AG08396 (cell line): Measurements from ENCODE around the gene IKZF3.
"Not testable (repeated sequence)": the region's sequence is repeated elsewhere in the genome, so short reads cannot be mapped to it uniquely, and the experiment has no call there.

ENCODE experiments used
- DNase-seq: peaks from one replicate; pipeline ENCODE4 v3.0.0; 2012; ENCODE audit warnings: low spot score, mixed read lengths

IKZF3 gene

DNA sequence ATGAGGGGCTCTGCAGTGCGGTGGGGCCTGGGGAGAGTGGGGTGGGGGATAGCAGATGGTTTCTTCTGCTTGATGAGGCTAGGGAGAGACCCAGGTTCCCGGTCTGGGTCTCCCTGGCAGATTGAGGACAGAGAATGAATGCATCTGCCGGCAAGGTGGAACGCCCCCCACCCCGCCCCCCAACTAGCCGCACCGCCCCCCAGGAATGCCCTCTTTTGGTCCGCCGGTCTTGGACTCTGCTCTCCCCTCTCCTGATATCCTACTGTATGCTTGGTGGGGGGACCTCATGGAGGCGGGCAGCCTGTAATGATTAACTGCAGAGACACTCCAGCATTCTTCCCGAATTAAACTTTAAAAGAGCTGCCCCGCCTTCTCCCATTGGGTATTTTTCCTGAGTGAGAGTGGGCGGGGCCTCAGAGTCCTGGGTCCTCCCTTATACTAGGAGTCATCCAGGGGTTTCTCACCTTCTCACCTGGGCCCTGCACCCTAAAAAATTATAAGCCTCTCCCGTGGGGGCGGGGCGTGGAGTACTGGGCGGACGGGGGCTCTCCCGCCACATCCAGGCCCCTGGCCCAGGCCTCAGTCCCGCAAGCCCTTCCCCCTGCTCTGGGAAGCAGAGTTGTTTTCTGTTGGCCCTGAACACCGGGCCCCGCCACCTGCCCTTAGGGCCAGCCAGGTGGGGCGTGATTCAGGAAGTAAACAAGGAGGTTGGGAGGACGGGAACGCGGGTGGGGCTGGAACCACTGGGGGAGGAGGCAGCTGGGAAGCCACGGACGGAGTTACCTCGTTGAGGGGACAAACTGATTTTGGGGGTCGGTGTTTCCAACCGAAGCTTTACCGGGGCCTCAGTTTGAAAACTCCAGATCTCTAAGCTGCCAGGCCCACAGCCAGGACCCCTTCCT lies 124.9 kb downstream of the IKZF3 start:
- DNase-seq: peak; percentile 69

DNA sequence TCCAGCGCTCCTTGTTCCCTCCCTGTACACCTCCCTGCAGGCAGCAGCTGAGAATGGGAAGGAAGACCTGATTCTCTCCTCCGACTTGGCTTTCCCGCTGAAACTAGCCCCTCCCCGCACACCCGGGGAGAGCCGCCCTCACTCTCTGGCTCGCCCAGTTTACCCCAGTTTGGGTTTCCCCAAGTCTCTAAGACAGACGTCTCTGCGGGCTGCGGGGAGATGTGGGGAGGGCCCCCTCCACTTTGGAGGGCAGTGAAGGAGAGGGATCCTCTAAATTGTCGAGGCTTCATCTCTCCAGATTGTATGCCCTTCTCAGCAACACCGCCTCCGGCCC lies 125.6 kb downstream of the IKZF3 start:
- DNase-seq: no peak

DNA sequence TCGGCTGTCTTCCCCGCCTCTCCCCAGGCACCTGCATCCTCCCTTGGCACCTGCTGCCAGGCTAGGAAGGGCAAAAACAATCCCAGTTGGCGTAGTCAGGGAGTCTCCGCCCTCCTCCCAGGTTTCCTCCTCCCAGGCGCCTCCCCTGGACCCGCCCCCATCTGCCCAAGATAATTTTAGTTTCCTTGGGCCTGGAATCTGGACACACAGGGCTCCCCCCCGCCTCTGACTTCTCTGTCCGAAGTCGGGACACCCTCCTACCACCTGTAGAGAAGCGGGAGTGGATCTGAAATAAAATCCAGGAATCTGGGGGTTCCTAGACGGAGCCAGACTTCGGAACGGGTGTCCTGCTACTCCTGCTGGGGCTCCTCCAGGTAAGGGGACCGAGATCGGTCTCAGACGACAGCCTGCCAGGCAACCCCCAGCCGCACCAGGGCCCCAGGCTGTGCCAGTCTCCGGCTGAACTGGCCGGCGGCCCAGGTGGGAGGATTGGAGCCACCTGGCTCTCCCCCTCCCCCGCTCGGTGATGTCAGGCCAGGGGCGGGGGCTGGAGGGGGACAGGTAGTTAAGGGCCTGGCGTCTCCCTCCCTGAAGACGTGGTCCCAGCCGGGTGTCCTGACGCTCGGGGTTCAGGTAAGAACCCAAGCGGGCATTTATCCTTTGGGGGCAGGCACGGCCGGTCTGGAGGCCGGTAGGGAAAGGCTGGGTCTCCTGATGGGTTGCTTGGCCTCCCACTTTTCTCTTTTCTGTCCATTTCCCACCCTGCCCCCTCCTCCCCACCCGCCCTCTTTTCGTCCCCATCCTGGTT lies 126.1 kb downstream of the IKZF3 start, which contains the start of gene GRB7:
Gene GRB7, plus strand, starts transcription at position 179 of the 808 bp plus-strand sequence. CDS start 4,364 bp downstream, outside the sequence.
- DNase-seq: no peak

- no peak for DNase-seq
Observed at GRCh38 chr17:39737206-39737759, 126.8 kb downstream of the IKZF3 start.

- no peak for DNase-seq
Observed at GRCh38 chr17:39736319-39737165, 127.6 kb downstream of the IKZF3 start.

GRCh38 chr17:39735882-39736281 lies 128.2 kb downstream of the IKZF3 start:
- DNase-seq: no peak

DNA sequence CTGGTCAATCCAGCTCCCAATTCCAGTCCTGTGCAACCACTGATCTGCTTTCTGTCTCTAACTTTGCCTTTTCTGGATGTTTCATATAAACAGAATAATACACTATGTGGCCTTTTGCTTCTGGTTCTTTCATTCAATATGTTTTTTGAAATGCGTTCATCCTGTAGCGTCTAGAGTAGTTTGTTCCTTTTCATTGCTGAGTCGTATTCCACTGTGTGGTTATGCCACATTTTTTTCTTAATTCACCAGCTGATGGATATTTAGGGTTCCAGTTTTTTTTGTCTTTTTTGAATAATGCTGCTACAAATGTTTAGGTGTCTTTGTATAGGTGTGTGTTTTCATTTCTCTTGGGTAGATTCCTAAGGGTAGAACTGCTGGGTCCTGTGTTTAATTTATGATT lies 131.5 kb downstream of the IKZF3 start:
- DNase-seq: no peak

DNA sequence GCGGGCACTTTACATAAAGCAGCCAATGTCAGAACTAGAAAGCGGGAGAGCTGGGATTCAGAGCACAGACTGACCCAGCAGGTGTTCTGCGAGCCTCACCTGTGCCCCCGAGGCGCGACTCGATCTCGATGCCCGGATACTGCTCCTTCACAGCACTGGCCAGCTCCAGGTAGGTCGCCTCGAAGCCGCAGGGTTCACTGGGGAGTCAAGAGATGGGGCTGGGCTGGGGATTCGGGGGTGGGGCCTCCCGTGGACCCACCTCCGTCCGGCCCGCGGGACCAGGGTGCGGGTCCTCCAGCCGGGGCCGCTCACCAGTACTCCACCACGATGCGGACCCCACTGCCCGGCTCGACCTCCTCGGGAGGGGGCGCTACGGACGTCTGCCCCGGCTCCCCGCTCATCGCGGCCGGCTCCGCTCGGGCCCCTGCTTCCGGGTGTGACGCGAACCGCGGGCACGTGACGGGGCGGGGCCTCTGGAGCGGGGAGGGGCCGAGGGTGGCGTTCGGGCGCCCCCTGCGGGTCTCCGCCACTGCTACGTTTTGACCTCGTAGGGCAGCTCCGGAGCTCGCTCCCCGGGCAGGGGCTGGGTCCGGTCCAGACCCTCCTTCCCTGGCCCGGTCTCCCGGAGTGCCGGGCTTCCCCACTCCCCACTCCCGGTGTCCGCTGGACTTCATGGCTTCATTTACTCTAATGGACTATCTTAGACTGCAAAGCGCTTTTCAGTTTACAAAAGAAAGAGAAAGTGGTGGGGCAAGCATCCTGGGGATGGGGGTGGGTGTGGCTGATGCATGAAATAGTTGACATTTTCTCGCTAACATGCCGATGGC lies 133.8 kb downstream of the IKZF3 start, which contains the start of gene MIEN1:
Gene MIEN1, minus strand, starts transcription at position 438 of the 827 bp plus-strand sequence. Its CDS starts 37 bp downstream, at position 401.
- peak; percentile 98 for DNase-seq

- peak; percentile 55 for DNase-seq
Observed at GRCh38 chr17:39729280-39729851, 134.7 kb downstream of the IKZF3 start.

DNA sequence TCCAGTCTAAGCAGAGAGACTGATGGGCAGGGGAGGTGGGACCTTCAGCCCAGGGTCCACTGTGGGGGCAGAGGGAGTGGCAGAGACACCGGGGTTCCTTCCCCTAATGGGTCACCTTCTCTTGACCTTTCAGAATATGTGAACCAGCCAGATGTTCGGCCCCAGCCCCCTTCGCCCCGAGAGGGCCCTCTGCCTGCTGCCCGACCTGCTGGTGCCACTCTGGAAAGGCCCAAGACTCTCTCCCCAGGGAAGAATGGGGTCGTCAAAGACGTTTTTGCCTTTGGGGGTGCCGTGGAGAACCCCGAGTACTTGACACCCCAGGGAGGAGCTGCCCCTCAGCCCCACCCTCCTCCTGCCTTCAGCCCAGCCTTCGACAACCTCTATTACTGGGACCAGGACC lies 136.6 kb downstream of the IKZF3 start:
- no peak for DNase-seq

- DNase-seq: no peak
Observed at GRCh38 chr17:39726617-39727016, 137.5 kb downstream of the IKZF3 start.

DNA sequence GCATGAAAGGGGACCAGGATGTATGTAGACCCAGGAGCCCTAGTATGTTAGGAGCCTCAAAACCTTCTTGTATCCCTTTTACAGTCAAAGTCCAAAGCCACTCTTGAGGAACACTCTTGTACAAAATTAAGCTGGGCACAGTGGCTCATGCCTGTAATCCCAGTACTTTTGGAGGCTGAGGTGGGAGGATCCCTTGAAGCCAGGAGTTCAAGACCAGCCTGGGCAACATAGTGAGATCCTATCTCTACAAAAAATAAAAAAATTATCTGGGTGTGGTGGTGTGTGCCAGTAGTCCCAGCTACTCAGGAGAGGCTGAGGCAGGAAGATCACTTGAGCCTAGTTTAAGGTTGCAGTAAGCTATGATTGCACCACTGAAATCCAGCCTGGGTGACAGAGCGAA lies 138.2 kb downstream of the IKZF3 start:
- DNase-seq: not testable (repeated sequence)

- no peak for DNase-seq
Observed at GRCh38 chr17:39724731-39725130, 139.4 kb downstream of the IKZF3 start.

- no peak for DNase-seq
Observed at GRCh38 chr17:39722965-39723848, 140.9 kb downstream of the IKZF3 start.

GRCh38 chr17:39722104-39722503 lies 142.0 kb downstream of the IKZF3 start:
- DNase-seq: no peak

DNA sequence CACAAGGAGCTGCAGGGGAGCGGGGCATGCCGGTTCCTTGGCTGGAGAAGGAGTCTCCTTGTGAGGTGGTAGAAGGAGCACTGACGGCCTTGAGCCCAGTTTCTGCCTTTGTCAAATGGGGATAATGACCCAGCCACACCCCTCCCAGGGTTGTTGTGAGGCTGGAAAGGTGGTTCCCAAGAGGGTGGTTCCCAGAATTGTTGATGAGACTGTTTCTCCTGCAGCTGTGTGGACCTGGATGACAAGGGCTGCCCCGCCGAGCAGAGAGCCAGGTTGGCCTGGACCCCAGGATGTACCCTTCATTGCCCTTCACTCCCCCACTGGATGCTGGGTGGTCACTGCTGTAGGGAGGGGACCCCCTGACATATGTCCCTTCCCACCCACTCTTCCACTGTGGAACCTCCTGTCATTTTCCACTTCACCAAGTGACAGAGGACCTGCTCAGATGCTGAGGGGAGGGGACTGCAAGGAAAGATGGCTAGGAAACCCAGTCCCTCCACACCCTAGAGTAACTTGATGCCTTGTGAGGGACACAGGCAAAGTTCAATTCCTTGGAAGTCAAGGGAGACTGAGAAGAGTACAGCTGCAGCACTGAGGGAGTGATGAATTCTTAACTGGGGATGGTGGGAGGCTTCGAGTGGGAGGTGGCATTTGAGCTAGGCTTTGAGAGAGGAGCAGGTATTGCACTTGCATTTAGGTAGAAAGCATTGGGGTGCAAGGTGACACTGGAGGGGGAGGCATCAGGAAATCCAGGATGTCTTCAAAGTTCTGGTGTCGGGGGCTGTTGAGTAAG lies 144.4 kb downstream of the IKZF3 start:
- DNase-seq: no peak

DNA sequence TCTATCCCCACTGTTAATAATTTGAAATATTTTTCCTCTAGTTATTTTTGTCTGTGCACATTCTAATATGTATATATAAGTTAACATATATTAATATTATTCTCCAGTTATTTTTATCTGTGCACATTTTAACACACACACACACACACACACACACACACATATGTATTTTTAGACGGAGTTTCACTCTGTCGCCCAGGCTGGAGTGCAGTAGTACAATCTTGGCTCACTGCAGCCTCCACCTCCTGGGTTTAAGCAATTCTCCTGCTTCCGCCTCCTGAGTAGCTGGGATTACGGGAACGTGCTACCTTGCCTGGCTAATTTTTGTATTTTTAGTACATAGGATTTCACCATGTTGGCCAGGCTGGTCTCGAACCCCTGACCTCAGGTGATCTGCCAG lies 146.5 kb downstream of the IKZF3 start:
- DNase-seq: no peak

DNA sequence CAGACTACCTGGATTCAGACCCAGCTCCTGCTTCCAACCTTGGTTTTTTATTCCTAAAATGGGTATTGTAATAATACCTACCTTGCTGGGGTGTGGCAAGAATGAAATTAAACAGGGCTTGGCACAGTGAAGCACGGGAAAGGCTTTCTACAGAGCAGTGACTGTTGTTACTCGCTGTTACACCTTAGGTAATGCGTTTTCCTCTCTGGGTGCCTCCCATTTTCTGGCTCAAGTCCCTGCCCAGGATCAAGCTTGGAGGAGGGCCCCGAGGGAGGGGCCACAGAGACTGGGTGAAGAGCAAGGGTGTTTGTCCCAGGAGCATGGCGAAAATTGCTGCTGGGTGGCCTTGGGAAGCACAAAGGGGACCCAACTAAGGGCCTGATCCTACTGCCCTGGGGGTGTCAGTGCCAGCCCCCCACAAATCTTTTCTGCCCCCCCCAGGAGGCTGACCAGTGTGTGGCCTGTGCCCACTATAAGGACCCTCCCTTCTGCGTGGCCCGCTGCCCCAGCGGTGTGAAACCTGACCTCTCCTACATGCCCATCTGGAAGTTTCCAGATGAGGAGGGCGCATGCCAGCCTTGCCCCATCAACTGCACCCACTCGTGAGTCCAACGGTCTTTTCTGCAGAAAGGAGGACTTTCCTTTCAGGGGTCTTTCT lies 147.1 kb downstream of the IKZF3 start:
- DNase-seq: no peak
